Neural crest cell (in vitro differentiated cells): Measurements from ENCODE around the gene ATP2C1. TPM values are rescaled to one million over a fixed set of nuclear protein-coding genes. Genes with fewer than 3 reads are reported as not detected.

Experiments
- DNase-seq: peaks from one replicate; pipeline ENCODE4 v3.0.0; 2021; ENCODE audit warnings: low read depth, mixed read lengths, low spot score
- H3K27ac Mint-ChIP-seq: one replicate; pipeline ENCODE4 v1.8.0; 2021; ENCODE audit warnings: mild to moderate bottlenecking, mixed read lengths; ENCODE audit not compliant: unreplicated experiment
- H3K27me3 Mint-ChIP-seq: 2 replicates; pipeline ENCODE4 v1.8.0; 2021; ENCODE audit warnings: low read depth, mild to moderate bottlenecking, mixed read lengths
- H3K36me3 Mint-ChIP-seq: 2 replicates; pipeline ENCODE4 v1.8.0; 2021; ENCODE audit warnings: low read depth, mild to moderate bottlenecking, mixed read lengths
- H3K4me1 Mint-ChIP-seq: 2 replicates; pipeline ENCODE4 v1.8.0; 2021; ENCODE audit warnings: mixed read lengths
- H3K4me3 Mint-ChIP-seq: one replicate; pipeline ENCODE4 v1.8.0; 2021; ENCODE audit warnings: mild to moderate bottlenecking, mixed read lengths
- H3K9me3 Mint-ChIP-seq: 2 replicates; pipeline ENCODE4 v1.8.0; 2021; ENCODE audit warnings: mixed read lengths
- total RNA-seq: library from RNA; stranded (reverse); gene quantifications from 2 replicates; pipeline ENCODE4 v1.2.1, GENCODE V29; 2021
- TF ChIP-seq, protein P1 (sequence below): fragments of 200-600 bp; sonication (generic); conservative IDR thresholded peaks from 2 replicates; pipeline ENCODE4 v1.5.0; 2021; ENCODE audit warnings: antibody characterized with exemption, mild to moderate bottlenecking

The ATP2C1 gene
- total RNA-seq, 1 donor from 2014 or later = 73.8 TPM

DNA sequence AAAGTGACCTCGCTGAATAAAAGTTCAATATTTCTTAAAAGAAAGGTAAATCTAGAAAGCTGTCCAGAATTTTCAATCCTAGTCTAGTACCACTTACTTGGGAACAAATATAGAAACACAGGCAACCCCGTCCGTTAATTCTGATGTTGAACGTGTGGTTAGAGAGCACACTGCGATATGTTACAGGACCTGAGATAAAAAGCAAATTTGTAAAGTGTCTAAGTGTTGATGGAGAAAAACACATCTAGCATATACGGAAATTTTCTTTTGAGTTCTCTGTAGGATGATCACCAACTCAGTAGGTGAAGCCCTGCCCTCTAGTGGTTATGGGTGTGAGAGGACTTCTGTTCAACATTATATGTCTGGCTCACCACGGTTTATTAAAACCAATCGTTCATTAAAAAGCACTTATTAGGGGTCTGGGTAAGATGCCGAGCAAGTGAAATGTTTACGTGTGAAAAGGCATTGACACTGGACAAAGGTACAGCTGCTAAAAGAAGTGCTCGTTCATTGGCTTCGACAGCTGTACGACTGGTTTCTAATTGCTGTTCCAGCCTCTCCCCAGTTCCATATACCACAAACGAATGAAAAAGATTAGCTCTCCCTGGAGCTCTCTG lies 1.0 kb upstream of the ATP2C1 start:
- H3K4me1 Mint-ChIP-seq = peaks cover 33% of the 10 kb centered on the region
- peak overlapping the region; percentile 99 for H3K4me3 Mint-ChIP-seq
- DNase-seq = peak; percentile 52
- H3K36me3 Mint-ChIP-seq = no peaks in the 10 kb centered on the region
- no peaks in the 10 kb centered on the region for H3K27me3 Mint-ChIP-seq
- peak overlapping the region; percentile 98 for H3K27ac Mint-ChIP-seq
- no peaks in the 10 kb centered on the region for H3K9me3 Mint-ChIP-seq
- TF ChIP-seq, protein P1, sequence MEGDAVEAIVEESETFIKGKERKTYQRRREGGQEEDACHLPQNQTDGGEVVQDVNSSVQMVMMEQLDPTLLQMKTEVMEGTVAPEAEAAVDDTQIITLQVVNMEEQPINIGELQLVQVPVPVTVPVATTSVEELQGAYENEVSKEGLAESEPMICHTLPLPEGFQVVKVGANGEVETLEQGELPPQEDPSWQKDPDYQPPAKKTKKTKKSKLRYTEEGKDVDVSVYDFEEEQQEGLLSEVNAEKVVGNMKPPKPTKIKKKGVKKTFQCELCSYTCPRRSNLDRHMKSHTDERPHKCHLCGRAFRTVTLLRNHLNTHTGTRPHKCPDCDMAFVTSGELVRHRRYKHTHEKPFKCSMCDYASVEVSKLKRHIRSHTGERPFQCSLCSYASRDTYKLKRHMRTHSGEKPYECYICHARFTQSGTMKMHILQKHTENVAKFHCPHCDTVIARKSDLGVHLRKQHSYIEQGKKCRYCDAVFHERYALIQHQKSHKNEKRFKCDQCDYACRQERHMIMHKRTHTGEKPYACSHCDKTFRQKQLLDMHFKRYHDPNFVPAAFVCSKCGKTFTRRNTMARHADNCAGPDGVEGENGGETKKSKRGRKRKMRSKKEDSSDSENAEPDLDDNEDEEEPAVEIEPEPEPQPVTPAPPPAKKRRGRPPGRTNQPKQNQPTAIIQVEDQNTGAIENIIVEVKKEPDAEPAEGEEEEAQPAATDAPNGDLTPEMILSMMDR = peak; percentile 94

DNA sequence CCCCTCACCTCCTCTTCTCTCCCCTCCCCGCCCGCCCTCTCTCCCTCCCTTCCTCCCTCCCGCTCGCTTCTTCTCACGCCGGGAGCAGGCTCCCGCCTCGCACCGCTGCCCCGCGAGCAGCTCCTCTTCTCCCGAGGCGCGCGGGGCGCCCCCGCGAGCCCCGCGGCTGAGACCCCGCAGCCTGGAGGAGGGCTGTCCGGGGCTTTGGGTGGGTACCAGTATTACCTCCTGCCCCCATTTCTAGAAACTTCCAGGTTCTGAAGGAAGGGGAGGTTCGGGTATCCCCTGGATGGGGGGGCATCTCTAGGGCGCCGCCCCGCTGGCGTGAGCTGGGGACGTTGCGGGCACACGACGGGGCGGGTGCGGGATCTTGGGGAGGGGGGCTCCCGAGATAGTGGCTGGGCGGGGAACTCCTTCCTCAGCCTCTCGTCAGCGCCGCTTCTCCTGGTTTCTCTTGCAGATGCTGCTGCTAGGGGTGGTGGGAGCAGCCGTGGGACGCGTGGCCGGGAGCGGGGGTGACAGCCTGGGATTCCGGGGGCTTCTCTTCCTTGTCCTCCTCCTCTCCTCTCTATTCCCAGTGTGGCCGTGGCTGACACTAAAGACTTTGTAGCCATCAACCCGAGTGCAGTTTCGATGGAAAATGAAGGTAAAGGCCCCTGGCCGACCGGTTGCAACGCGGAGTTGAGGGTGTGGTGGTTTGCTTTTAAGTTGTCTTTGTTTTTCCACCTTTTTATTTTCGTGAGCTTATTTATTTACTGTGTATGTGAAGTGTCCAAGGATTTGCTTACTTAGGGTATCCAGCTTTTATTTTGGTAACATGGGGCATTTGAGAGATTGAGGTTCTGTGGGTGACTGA lies 474 bp downstream of the ATP2C1 start:
- peak; percentile 23 for DNase-seq
- TF ChIP-seq, protein P1 = no peak
- H3K4me1 Mint-ChIP-seq = peaks cover 42% of the 10 kb centered on the region

DNA sequence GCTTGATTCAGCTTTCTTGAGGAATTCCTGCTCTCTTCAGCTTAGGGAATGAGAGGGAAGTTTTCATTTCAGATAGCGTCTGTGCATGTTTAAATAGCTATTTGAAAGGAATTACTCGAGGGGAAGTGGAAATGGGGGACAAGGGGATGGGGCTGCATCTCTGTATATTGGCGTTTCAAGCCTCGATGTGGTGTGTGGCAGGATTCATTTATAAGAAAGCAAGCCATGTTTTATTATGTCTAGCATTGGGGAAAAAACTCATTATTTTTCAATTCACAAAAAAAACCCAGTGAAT lies 1.0 kb downstream of the ATP2C1 start:
- Mint-ChIP-seq H3K36me3 (no peaks in the 10 kb centered on the region), H3K4me3 (peak overlapping the region; percentile 97), H3K9me3 (no peaks in the 10 kb centered on the region), H3K27ac (peak overlapping the region; percentile 90), H3K27me3 (no peaks in the 10 kb centered on the region), H3K4me1 (peaks cover 42% of the 10 kb centered on the region)
- no peak for DNase-seq
- TF ChIP-seq, protein P1 = no peak

More for the DNA sequence above, 474 bp downstream of the ATP2C1 start:
- Mint-ChIP-seq H3K4me3 (peak overlapping the region; percentile 99), H3K36me3 (no peaks in the 10 kb centered on the region), H3K9me3 (no peaks in the 10 kb centered on the region), H3K27me3 (no peaks in the 10 kb centered on the region), H3K27ac (peak overlapping the region; percentile 90)

DNA sequence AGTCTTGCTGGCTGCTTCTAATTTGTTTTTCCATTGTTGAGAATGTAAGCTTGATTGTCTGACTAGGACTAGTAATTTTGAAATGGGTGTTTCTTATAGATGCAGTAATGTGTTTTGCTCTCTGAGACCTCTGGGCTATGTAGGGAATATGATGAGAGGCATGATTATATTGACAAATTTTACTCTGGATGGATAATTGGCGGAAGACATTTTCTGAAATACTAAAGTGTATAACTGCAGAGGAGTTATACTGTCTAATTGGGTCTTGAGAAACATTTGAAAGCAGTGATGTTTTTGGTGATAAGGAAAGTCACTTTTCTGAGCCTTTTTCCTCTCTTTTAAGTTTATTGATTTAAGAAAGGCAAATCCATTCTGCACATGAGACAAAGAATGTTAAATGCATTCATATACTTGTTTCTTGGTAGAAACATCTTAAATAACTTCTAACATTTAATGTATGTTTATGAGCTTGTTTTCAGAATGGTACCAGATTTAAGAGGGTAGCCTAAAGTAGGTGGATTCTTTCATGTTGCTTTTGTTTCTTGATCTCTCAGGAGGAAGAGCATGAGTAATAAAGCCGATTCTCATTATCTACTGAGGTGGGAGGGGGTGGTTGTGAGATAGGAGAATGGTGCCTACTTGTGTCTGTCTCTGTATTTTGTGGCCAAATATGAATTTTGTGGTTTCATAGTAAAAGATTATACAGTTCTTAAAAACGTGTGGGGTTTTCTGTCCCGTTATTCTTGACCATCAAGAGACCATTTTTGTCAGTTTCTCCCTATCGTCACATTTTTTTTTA lies 2.0 kb downstream of the ATP2C1 start:
- Mint-ChIP-seq H3K27ac (no peak overlapping the region), H3K27me3 (no peaks in the 10 kb centered on the region), H3K4me3 (peak overlapping the region; percentile 97), H3K4me1 (peaks cover 42% of the 10 kb centered on the region), H3K36me3 (no peaks in the 10 kb centered on the region), H3K9me3 (no peaks in the 10 kb centered on the region)
- DNase-seq = no peak
- TF ChIP-seq, protein P1 = no peak

DNA sequence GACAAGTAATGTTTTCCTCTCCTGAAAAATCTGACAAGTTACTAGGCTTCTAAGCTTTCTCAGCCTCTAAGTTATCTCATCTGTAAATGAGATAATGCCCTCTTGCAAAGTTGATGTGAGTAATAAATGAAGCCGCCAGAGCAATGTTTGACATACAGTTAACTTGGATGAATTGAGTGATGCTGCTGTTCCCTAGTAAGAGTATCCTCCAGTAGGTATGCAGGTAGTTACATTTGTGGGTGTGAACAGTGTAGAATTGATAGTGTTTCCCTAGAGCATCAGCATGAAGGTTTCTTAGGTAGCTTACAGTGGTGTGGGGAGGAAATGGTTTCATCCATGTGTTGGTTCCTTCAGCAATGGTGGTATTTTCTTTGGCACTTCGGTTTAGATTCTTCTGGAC lies 3.4 kb downstream of the ATP2C1 start:
- Mint-ChIP-seq H3K27me3 (no peaks in the 10 kb centered on the region), H3K9me3 (no peaks in the 10 kb centered on the region), H3K27ac (no peak overlapping the region), H3K36me3 (no peaks in the 10 kb centered on the region), H3K4me3 (peak overlapping the region; percentile 7), H3K4me1 (peaks cover 51% of the 10 kb centered on the region)
- no peak for DNase-seq
- TF ChIP-seq, protein P1 = no peak
